Amygdala (tissue), 56 donors: ENCODE results near the gene LIN52.
A peak's percentile ranks its signal among the peaks of the same experiment; 100 is the strongest.

ENCODE experiments used
- DNase-seq, 56 donors: peaks; one replicate each; lab custom pipeline; 2025; lab: John Stamatoyannopoulos, UW

LIN52 gene

GRCh38 chr14:74169906-74170305, 85.2 kb downstream of the LIN52 start:
- no peak for DNase-seq

GRCh38 chr14:74176400-74176793, 91.6 kb downstream of the LIN52 start:
- DNase-seq: no peak

GRCh38 chr14:74179856-74180255, 95.1 kb downstream of the LIN52 start:
- DNase-seq: no peak

GRCh38 chr14:74190927-74191575, 106.3 kb downstream of the LIN52 start:
- no peak for DNase-seq

- DNase-seq: no peak
Measured at GRCh38 chr14:74194506-74195274, 109.9 kb downstream of the LIN52 start.

- no peak for DNase-seq
Measured at GRCh38 chr14:74195623-74196022, 110.9 kb downstream of the LIN52 start.

- DNase-seq: no peak
Measured at GRCh38 chr14:74198441-74199234, 113.9 kb downstream of the LIN52 start.

GRCh38 chr14:74202113-74202512, 117.4 kb downstream of the LIN52 start:
- no peak for DNase-seq

GRCh38 chr14:74203639-74204038, 118.9 kb downstream of the LIN52 start:
- DNase-seq: peak in 19 of 56 donors; percentile 6 to 67 (median 40)

GRCh38 chr14:74204491-74204890, 119.7 kb downstream of the LIN52 start:
- peak in 9 of 56 donors; percentile 3 to 21 (median 6) for DNase-seq

- DNase-seq: no peak
Measured at GRCh38 chr14:74205882-74206281, 121.1 kb downstream of the LIN52 start.

GRCh38 chr14:74207943-74208342, 123.2 kb downstream of the LIN52 start:
- no peak for DNase-seq

GRCh38 chr14:74208642-74209041, 123.9 kb downstream of the LIN52 start:
- no peak for DNase-seq

GRCh38 chr14:74211945-74212580, 127.3 kb downstream of the LIN52 start:
- DNase-seq: no peak

GRCh38 chr14:74213907-74214803, 129.4 kb downstream of the LIN52 start:
- no peak for DNase-seq

GRCh38 chr14:74216671-74217070, 131.9 kb downstream of the LIN52 start:
- DNase-seq: no peak

GRCh38 chr14:74217672-74218448, 133.1 kb downstream of the LIN52 start:
- DNase-seq: peak in 45 of 56 donors; percentile 2 to 71 (median 24)

GRCh38 chr14:74218462-74218861, 133.7 kb downstream of the LIN52 start:
- DNase-seq: no peak
